Iris pigment epithelial cell (primary cell): ENCODE data around the gene VSIG4.
"Not testable (repeated sequence)": the region's sequence is repeated elsewhere in the genome, so short reads cannot be mapped to it uniquely, and the experiment has no call there.

ENCODE experiments used
- DNase-seq: peaks from one replicate; pipeline ENCODE4 v3.0.0-alpha.2; 2011; ENCODE audit warnings: low read depth

Gene VSIG4, protein sequence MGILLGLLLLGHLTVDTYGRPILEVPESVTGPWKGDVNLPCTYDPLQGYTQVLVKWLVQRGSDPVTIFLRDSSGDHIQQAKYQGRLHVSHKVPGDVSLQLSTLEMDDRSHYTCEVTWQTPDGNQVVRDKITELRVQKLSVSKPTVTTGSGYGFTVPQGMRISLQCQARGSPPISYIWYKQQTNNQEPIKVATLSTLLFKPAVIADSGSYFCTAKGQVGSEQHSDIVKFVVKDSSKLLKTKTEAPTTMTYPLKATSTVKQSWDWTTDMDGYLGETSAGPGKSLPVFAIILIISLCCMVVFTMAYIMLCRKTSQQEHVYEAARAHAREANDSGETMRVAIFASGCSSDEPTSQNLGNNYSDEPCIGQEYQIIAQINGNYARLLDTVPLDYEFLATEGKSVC

DNA sequence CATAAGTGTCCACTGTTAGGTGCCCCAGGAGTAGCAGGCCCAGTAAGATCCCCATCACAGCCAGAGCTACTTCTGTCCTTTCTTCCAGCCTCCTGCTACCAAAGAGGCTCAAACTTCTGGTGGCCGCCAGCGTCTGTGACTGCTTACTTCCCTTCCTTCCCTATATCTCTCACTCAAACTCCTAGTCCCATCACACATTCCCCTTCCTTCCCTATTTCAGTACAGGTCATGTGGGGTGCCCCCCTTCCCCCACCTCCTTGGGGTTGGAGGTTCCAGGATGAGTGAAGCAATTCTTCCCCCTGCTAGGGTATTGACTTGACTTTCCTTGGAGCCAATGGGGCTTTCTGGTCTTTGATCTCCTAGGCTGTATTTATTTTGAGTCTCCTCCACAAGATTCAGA, at the start of gene VSIG4:
VSIG4 (minus strand) TSS at position 137 of the 400 bp plus-strand sequence; CDS start at position 55, 82 bp downstream.
- DNase-seq: no peak

DNA sequence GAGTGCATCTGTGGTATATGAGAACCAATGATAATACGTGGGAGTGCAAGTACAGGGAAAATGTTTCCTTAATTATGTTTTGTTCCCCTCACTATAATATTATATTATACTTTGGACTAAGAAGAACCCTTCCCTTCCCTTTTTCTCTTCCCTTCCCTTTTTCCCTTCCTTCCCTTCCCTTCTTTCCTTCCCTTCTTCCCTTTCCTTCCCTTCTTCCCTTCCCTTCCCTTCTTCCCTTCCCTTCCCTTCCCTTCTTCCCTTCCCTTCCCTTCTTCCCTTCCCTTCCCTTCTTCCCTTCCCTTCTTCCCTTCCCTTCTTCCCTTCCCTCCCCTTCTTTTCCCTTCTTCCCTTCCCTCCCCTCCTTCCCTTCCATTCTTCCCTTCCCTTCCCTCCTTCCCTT, 36.9 kb upstream of the VSIG4 start:
- DNase-seq: no peak

DNA sequence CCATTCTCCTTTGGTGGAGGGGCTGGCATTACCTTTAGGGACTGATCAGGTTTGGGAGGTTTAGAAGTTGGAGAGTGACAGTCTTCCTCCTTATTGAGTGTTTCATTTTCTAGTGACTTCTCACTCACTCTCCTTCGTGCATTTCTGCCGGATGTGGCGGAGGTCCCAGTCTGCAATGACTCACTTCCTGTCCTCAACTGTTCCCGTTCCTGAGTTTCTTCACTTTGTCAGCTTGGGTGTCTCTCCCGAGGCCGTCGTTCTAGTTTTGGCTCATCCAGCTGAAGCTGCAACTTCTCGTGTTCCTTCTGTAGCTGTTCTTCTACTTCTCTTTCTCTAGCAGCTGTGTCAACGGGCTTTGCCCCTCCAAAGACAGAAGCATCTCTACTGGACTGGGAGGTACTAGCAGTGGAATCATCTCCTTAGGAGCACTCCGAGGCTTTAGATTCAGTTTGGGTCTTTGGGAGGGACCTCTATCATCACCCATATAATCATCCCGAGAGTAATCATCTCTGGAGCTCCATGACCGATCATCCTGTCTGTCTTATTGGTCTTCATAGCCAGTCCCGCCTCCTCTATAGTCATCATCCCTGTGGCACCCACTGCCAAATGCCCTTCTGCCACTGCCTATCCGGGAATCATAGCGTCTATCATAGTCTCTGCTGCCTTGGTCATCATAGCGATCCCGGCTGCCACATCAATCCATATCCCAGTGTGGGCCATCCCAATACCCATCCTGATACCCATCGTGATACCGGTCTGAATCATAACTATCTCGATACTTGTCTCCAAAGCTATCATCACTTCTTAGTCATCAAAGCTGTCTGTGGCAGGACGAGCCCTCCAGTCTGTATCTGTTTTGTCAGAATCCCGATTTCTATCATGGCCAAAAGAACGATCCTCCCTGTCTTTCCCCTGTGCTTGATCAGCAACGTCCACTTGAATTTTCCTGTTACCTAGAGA, 35.3 kb upstream of the VSIG4 start:
- DNase-seq: no peak

DNA sequence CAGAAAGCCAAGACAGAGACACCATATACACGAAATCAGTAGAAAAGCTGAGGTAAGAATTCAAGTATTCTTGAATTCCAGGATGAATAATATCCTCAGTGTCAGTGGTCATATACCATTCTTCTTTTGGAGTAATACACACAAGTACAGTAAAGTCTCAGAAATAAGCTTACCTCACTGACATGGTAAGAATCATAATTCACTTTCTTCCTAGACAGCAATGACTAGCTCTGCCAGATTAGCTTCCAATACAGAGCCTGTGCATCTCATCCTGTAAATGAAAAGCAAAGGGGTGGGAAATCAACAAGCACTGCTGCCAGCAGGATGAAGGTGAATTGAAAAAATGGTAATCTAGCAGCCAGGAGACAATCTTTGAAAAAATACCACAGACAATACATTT, 31.2 kb upstream of the VSIG4 start:
- DNase-seq: no peak

DNA sequence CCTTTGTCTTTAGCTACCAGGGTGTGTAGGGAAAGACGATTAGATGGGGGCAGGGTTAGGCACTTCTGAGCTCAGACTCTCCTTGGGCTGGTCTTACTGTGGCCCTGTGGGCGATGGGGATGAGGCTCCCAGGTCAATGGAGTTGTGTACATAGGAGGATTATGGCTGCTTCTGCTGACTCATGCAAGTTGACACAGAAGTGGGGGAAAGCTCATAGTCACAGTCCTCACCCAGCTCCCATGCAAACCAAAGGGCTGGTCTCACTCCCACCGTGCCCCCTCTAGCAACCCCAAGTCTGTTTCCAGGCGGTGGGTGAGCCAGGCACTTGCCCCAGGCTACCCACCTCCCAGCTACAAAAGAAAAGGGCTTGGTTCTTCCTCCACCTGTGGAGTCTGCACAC, 24.4 kb upstream of the VSIG4 start:
- no peak for DNase-seq

DNA sequence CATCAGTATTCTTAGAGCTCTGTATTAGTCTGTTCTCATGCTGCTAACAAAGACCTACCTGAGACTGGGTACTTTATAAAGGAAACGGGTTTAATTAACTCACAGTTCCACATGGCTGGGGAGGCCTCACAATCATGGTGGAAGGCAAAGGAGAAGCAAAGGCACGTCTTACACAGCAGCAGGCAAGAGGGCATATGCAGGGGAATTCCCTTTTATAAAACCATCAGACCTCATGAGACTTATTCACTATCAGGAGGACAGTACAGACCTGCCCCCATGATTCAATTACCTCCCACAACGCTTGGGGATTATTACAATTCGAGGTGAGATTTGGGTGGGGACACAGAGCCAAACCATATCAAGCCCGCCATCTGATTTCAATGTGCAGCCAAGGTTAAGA, 17.1 kb upstream of the VSIG4 start:
- not testable (repeated sequence) for DNase-seq

DNA sequence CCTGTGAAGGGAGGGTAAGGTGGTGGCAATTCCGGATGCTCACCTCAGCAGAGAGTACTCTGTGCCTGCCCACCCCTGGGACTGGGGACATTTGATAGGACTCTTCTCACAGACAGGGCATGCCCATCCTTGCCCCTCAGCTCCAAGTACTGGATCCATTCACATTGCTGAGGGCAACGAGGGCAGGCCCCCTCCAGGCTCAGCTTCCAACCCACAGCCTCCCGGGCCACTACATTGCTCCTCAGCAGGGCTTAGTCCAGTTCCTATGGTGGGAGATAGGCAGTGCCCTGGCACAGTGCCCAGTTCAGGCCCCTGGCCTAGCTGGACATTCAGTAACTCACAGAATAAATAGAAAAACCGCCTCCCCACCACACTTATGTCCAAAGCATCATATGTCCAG, 15.1 kb upstream of the VSIG4 start:
- no peak for DNase-seq

DNA sequence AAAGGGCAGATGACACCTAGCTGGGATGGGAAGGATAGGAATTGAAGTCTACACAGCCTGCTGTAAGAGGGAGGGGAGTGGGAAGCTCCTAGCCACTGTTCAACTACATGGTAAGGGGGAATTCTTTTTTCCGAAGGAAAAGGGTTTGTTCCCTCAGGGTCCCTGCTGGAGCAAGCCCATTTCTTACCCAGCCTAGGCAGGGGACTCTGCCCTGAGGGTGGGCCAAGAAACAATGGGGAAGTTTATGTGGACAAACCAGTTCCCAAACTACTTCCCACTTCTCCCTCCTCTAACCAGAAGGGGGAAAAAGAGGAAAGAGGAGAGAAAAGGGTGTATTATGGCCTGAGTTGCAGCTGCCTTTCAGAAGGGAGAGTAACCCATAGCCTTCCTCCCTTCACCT, 13.5 kb upstream of the VSIG4 start:
- DNase-seq: no peak

DNA sequence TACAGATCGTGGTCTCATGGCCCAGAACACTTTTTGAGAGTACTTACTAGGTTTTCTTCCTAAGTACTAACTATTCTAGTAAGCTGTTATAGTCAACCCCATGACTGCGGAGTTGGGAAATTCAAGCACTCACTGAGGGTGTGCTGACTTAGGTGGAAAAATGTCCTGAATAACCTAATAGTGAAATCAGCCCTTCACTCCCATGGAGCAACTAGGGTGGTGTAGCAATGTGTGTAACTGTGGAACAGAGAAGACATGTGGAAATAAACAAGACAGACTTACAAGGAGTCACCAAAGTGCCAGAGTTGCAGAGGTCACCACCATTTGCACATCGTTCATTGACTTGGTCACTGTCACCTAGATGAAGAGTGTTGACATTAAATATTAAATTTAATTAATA, 12.1 kb upstream of the VSIG4 start:
- DNase-seq: no peak

DNA sequence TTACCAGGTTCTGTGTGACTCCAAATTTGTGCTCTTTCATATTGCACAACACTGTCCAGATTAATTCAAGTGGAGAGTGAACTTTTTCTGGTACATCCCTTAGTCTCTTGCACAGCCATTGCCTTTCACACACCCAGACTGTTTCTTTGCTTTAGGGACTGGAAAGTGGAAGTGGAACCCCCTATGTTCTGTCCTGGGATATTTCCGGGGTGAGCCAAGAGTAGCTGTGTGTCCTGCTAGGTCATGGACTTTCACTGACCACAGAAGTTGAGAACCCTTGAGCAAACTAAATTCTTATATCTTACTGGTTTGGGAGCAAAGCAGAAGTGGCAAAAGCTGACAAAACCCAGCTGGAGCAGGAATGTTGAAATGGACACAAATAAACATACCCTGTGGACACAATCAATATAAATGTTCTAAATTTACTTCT, 10.3 kb upstream of the VSIG4 start:
- no peak for DNase-seq

DNA sequence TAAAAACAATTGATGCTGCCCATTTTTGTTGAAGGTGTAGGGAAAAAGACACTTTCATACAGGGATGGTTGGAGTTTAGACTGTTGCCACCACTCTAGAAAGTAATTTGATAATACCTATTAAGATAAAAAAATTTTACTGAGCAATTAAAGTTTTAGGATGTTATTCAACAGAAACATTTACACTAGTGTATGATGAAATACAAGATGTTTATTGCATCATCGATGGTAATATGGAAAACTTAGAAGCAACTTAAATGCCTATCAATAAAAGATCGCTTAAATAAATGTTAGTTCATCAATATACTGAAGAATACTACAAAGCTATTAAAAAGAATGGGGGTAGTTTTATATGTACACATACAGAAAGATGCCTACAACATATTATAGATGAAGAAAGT, 9.2 kb upstream of the VSIG4 start:
- no peak for DNase-seq

DNA sequence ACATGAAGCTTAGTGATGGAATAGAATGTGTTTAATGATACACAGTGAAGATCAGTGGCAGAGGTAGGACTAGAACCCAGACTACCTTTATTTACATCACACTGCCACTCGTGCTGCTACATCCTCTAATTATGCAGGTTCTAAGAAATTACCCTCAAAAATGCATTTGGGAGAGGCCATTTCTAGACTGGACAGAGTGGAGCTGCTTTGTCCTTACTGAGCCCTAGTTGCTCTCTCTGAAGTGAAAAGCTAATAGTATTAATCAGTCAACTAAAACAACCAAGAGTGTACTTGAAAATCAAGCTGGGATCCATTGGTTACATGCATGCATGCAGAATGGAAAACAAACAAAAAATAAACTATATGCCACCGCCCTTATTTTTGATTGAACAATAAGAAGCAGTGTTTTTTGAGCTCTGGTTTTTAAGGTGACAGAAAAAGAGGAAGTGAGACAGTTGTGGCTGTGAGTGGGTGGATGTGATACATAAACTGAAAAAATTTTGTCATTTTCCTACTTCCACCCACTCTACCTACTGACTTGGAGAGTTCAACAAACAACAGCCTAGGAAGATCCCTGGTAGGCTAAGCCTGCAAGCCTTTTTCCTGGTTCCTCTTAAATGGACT, 6.8 kb upstream of the VSIG4 start:
- DNase-seq: no peak

DNA sequence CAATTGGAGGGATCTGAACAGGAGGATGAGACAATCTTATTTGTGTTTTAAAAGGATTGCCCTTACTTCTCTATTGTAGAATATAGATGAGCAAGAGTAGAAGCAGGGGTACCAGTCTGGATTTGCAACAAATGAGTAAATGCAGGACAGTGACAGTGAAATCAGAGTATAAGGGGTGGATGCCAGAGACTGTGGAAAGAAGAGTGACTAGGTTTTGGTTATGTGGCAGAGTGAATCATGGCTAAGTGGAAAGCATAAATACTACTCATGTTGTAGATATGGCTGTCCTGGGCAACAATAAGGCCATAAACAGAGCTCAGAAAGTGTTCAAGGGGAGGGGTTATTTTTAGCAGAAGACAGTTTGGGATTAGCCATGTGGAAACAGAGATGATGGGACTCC, 6.0 kb upstream of the VSIG4 start:
- no peak for DNase-seq

DNA sequence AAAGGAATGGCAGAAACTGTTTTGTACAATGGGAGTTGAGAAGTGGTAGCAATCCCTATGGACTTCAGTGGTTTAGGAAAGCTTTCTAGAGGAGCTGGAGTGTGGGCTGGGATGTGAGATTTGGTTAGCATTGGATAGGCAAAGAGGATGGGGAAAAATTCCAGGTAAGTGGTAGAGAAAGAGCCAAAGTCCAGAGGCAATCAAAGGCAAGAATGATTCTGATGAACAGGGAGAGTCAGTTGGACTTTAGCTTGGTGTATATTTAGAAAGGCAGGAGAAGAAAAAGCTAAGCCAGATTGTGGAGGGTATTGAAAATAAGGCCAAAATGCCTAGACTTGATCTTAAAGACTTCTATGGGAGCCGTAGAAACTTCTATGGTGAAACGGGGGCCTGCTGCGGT, 3.7 kb upstream of the VSIG4 start:
- no peak for DNase-seq

DNA sequence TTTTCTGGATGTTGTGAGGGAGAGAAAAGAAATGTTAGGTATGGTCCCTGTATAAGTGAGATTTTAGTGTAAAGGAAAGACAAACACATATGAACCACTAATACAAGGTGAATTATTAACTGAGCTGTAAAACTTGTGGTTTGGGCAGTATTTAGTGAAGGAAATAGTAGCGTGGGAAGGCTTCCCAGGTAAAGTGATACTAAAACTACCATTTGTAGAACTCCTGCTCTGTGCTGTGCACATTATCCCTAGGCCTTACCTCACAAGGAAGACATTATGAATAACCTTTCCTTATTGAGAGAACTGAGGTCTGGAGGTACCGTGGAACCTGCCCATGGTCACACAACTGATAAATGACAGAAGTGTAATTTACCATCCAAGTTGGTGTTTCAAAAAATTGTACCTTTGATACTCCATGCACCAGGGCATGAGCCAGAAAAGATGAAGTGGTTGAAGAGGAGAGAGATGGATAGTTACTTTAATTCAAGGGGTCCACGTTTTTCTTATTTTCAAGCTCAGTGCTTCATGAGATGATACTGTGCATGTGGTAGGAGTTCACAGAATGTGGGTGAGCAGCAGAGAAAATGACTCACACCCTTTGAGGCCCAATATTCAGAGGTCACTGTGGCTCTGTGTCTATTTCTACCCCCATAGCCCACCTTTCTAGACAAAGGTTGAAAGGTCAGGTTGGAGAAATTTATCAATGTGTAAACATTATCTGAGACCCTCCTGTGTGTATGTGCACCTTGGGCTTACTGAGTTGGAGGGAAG, 2.6 kb upstream of the VSIG4 start:
- DNase-seq: no peak

DNA sequence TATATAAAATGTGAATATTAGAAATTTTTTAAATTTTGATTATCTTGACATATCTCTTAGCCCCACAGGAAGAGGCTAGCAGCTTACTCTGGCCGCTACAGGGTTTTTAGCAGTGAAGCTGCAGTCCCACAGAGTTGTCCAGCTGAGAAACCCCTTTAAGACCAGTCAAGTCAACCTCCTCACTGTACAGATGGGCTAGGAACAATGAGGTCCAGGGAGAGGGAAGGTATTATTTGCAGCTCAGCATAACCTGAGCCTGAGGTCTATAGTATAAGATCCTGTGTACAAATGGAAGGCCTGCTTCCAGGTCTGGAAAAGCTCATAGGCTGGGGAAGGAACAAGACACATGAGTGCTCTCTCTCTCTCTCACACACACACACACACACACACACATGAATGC, 1.8 kb downstream of the VSIG4 start:
- DNase-seq: no peak

DNA sequence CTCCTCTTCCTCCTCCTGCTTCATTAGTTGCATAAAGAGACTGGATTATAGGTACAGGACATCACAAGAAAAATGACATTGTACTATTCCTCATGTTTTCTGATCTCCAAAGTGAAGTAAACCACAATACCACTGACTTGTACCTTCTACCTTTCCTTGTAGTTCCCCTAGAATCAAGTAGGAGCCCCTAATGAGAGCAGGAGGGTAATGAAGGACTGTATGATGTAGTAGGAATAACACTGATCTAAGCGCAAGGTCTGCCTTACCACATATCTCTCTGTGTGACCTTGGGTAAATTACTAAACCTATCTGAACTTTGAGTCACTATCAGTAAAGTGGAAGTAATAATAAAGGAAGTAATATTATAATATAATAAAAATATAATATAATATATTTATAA, 3.6 kb downstream of the VSIG4 start:
- DNase-seq: no peak

DNA sequence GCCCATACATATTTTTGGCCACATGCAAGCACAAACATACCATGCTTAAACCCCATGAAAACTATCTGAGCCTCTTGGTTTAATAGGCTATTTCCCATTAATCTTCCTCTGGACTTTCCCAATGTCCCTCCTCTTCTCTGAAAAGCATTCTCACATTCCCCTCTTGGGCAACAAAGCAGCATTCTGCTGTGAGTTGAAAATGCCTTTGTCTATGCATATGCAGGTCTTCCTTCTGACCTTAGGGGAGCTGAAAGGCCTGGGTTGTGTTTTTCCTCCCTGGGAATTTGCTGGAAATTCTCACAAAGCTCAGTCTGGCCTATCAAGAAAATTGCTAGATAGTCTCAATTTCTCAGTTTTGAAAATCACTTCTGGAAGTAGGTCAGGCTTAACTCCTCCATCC, 4.2 kb downstream of the VSIG4 start:
- DNase-seq: no peak

DNA sequence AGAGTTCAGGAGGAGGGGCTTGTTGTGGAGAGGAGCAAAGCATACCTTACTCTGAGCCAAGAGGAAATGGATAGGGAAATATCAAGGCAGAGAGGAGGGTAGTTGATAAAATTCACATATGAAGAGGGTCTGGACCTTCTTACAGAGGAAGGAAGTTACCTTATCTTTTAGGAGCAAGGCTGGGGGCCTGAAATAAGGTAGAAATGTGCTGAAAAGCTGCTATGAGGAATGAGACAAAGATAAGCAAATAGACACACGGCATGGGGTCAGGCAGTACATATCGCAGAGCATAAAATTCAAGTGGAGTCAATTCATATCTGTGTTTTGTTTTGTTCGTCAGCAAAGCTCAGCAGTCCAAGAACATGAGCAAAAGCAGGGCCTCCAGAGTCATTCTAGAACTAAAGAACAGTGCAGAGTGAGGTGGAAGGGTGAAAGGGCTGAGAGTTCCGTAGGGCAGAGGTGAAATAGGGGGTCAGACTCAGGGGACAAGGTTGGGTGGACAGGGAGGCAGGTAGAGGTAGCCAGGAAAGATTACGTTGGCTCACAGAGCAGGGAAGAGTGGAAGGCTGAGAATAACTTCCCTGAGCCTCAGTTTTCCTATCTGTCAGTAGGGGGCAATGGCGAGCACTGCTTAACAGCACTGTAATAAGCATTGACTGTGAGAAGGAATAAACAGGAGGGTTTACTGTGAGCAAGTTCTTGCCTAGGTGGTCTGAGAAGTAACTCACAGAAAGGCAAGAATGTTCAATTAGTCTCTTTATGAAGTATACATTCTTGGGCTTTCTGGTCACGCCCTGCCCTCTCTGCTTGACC, 9.2 kb downstream of the VSIG4 start:
- peak; percentile 4 for DNase-seq

DNA sequence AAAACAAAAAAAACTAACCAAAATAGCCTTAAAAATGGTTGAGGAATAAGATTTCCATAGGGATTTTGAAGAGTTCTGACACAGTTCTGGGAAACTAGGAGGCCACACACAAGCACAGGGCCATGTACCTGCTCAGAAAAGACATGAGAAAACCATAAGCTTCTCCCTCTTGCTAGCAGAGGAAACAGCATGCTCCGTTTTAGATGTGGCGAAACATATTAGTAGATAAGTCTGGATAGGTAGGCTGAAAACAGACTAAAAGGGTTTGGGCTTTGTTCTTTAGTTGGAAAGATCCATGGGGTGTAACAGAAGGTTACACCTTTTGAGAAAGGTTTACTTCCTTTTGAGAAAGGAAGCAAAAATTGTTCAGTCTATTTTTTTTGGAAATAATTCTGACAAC, 10.9 kb downstream of the VSIG4 start:
- no peak for DNase-seq

DNA sequence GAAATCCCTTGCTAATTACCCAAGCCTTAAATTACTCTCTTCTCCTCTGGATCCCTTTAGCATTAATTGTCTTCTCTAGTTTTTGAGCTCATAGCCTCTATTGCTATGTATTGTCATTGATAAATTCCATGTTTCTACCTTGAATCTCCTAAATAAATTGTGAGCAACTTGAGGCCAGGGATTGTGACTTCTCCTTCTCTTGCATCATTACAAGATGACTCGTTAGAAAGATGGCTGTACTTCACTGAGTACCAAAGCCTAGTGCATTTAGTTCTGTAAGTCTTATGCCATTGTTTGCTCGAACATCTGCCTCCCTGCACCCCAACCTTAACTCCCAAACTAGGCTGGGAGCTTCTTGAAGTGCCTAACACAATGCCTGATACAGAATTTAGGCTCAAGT, 15.3 kb downstream of the VSIG4 start:
- DNase-seq: no peak
